ENCODE data around the gene PHLDB3. TPM values are rescaled to one million over a fixed set of nuclear protein-coding genes. Genes with fewer than 3 reads are reported as not detected.
A peak's percentile ranks its signal among the peaks of the same experiment; 100 is the strongest.

PHLDB3 gene
- polyA plus RNA-seq, 10 donors: 1.9 to 5.3 (median 4.1) TPM

GRCh38 chr19:43468354-43469159 is 36.0 kb downstream of the PHLDB3 start:
- DNase-seq: no peak

GRCh38 chr19:43467730-43468129 is 36.8 kb downstream of the PHLDB3 start:
- no peak for DNase-seq

GRCh38 chr19:43467276-43467675 is 37.3 kb downstream of the PHLDB3 start:
- DNase-seq: no peak

GRCh38 chr19:43466793-43467192 is 37.8 kb downstream of the PHLDB3 start:
- DNase-seq: no peak

- DNase-seq: no peak
Observed at GRCh38 chr19:43465468-43466120, 39.0 kb downstream of the PHLDB3 start, which contains the start of gene LYPD3. LYPD3 (minus strand) TSS chr19:43465608; CDS start chr19:43465571, 37 bp downstream.

- no peak for DNase-seq
Observed at GRCh38 chr19:43464134-43464775, 40.3 kb downstream of the PHLDB3 start.

GRCh38 chr19:43463381-43464133 is 41.0 kb downstream of the PHLDB3 start:
- DNase-seq: peak; percentile 86 to 97 (median 93)

- no peak for DNase-seq
Observed at GRCh38 chr19:43462785-43463380, 41.7 kb downstream of the PHLDB3 start.

- no peak for DNase-seq
Observed at GRCh38 chr19:43462383-43462782, 42.2 kb downstream of the PHLDB3 start.

GRCh38 chr19:43461303-43461702 is 43.2 kb downstream of the PHLDB3 start:
- DNase-seq: no peak

GRCh38 chr19:43460362-43461016 is 44.1 kb downstream of the PHLDB3 start:
- no peak for DNase-seq

GRCh38 chr19:43457809-43458208 is 46.7 kb downstream of the PHLDB3 start:
- DNase-seq: no peak

- no peak for DNase-seq
Observed at GRCh38 chr19:43455321-43456113, 49.0 kb downstream of the PHLDB3 start.

GRCh38 chr19:43454031-43454430 is 50.5 kb downstream of the PHLDB3 start:
- DNase-seq: no peak

GRCh38 chr19:43452582-43452981 is 52.0 kb downstream of the PHLDB3 start:
- no peak for DNase-seq

GRCh38 chr19:43450545-43450997 is 54.0 kb downstream of the PHLDB3 start:
- no peak for DNase-seq

GRCh38 chr19:43447655-43448054 is 56.9 kb downstream of the PHLDB3 start:
- no peak for DNase-seq

- peak; percentile 62 to 86 (median 84) for DNase-seq
Observed at GRCh38 chr19:43446746-43447489, 57.6 kb downstream of the PHLDB3 start.

- DNase-seq: no peak
Observed at GRCh38 chr19:43445426-43445825, 59.1 kb downstream of the PHLDB3 start.

All from muscle of back (tissue), 11 donors.